ENCODE results near the gene HMGA1.

DNA sequence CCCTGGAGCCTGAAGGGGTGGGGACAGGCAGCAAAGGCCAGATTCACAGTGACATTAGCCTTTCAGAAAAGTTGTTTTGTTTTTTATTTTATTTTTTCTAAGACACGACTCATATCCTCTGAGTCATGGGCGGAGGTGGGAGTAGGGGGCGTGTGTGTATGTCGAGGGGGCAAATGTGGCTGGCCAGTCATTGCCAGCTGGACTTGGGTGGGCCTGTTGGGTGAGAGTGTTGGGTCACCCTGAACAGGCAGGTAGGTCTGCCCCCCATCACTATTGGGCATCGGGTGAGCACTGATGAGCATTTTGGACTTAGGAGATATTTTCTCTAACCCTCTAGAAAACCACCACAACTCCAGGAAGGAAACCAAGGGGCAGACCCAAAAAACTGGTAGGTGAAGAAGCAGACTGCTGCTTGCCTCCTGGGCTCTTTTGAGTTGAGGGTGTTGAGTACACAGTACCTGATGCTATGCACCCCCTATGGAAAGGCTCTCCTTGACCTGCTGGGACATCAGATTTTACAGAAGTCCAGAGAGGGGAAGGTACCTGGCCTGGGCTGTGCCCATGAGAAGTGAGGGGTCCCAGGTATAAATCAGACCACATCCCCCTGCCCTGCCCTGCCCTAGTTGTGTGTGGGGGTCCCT is 6.6 kb downstream of the HMGA1 start:
- TF ChIP-seq EP300 (IDR thresholded peaks at IDR 0.05) (no peak), CTCF (IDR thresholded peaks at IDR 0.05) (no peak), POLR2AphosphoS5 (IDR thresholded peaks at IDR 0.05) (no peak), POLR2A (IDR thresholded peaks at IDR 0.05) (no peak)
